SK-N-SH treated with all-trans-retinoic acid at 6 μM for 48 hours (cell line): ENCODE measurements around the gene STXBP1.

Source experiments
- ATAC-seq: fragments of 200-7000 bp; cut with Tn5 transposase; 3 replicates; pipeline ENCODE4 v1.9.1; 2020; ENCODE audit warnings: mild to moderate bottlenecking, moderate library complexity
- ARNTL ChIP-seq: fragments of 450-650 bp; formaldehyde crosslinking; IDR thresholded peaks from 2 replicates; pipeline ENCODE4 v1.5.0; 2020; ENCODE audit warnings: low read depth, mild to moderate bottlenecking, moderate library complexity, borderline replicate concordance
- BACH2 ChIP-seq: fragments of 250-450 bp; sonication (Bioruptor Pico); IDR thresholded peaks from 2 replicates; pipeline ENCODE4 v1.9.0; 2021; ENCODE audit warnings: mild to moderate bottlenecking, borderline replicate concordance
- CREB5 ChIP-seq: fragments of 250-450 bp; sonication (Bioruptor Pico); IDR thresholded peaks from 2 replicates; pipeline ENCODE4 v1.5.1; 2020; ENCODE audit warnings: low read depth, mild to moderate bottlenecking, moderate library complexity
- CSDC2 ChIP-seq: fragments of 250-450 bp; sonication (Bioruptor Pico); IDR thresholded peaks from 2 replicates; pipeline ENCODE4 v1.5.0; 2020; ENCODE audit warnings: mild to moderate bottlenecking, moderate library complexity
- CSRNP3 ChIP-seq: fragments of 250-450 bp; sonication (Bioruptor Pico); IDR thresholded peaks from 2 replicates; pipeline ENCODE4 v1.5.1; 2021; ENCODE audit warnings: mild to moderate bottlenecking, moderate library complexity
- ESRRG ChIP-seq: fragments of 250-450 bp; sonication (Bioruptor Pico); IDR thresholded peaks from 2 replicates; pipeline ENCODE4 v1.6.1; 2021; ENCODE audit warnings: mild to moderate bottlenecking
- GLIS3 ChIP-seq: fragments of 250-450 bp; sonication (Bioruptor Pico); IDR thresholded peaks from 2 replicates; pipeline ENCODE4 v1.5.0; 2020; ENCODE audit warnings: mild to moderate bottlenecking, moderate library complexity
- ISL1 ChIP-seq: fragments of 250-450 bp; sonication (Bioruptor Pico); IDR thresholded peaks from 2 replicates; pipeline ENCODE4 v2.1.2; 2022; ENCODE audit warnings: mild to moderate bottlenecking, moderate library complexity
- POU6F1 ChIP-seq: fragments of 250-450 bp; sonication (Bioruptor Pico); IDR thresholded peaks from 2 replicates; pipeline ENCODE4 v1.8.0; 2021; ENCODE audit warnings: low read depth, mild to moderate bottlenecking, moderate library complexity, borderline replicate concordance
- RARB ChIP-seq: fragments of 250-450 bp; sonication (Bioruptor Pico); IDR thresholded peaks from 2 replicates; pipeline ENCODE4 v1.8.0; 2021; ENCODE audit warnings: mild to moderate bottlenecking, moderate library complexity
- SNAI2 ChIP-seq: fragments of 250-450 bp; sonication (Bioruptor Pico); IDR thresholded peaks from 2 replicates; pipeline ENCODE4 v1.5.0; 2020; ENCODE audit warnings: mild to moderate bottlenecking, moderate library complexity
- TCF4 ChIP-seq: fragments of 250-450 bp; sonication (Bioruptor Pico); IDR thresholded peaks from 2 replicates; pipeline ENCODE4 v1.8.0; 2021; ENCODE audit warnings: mild to moderate bottlenecking, moderate library complexity, borderline replicate concordance
- TOX ChIP-seq: fragments of 250-450 bp; sonication (Bioruptor Pico); IDR thresholded peaks from 2 replicates; pipeline ENCODE4 v1.8.0; 2021; ENCODE audit warnings: mild to moderate bottlenecking, moderate library complexity, borderline replicate concordance
- TSHZ2 ChIP-seq: fragments of 250-450 bp; sonication (Bioruptor Pico); IDR thresholded peaks from 2 replicates; pipeline ENCODE4 v1.5.0; 2020; ENCODE audit warnings: mild to moderate bottlenecking, moderate library complexity
- ZC3H10 ChIP-seq: fragments of 250-450 bp; sonication (Bioruptor Pico); IDR thresholded peaks from 2 replicates; pipeline ENCODE4 v1.5.1; 2021; ENCODE audit warnings: mild to moderate bottlenecking, moderate library complexity
- ZFP30 ChIP-seq: fragments of 450-650 bp; formaldehyde crosslinking; IDR thresholded peaks from 2 replicates; pipeline ENCODE4 v1.5.0; 2022; ENCODE audit warnings: mild to moderate bottlenecking, moderate library complexity
- ZNF565 ChIP-seq: fragments of 450-650 bp; formaldehyde crosslinking; conservative IDR thresholded peaks from 2 replicates; pipeline ENCODE4 v1.5.0; 2020; ENCODE audit warnings: low read depth, mild to moderate bottlenecking, moderate library complexity
- ZNF70 ChIP-seq: fragments of 450-650 bp; formaldehyde crosslinking; IDR thresholded peaks from 2 replicates; pipeline ENCODE4 v1.5.0; 2020; ENCODE audit warnings: mild to moderate bottlenecking, moderate library complexity
- ZNF8 ChIP-seq: fragments of 450-650 bp; formaldehyde crosslinking; IDR thresholded peaks from 2 replicates; pipeline ENCODE4 v1.5.0; 2020; ENCODE audit warnings: mild to moderate bottlenecking, moderate library complexity

STXBP1 gene

GRCh38 chr9:127700594-127701255 is 88.6 kb downstream of the STXBP1 start:
- ATAC-seq: no peak
- TF ChIP-seq POU6F1 (no peak), BACH2 (no peak), TOX (CRISPR knock-in tag) (no peak), CSDC2 (CRISPR knock-in tag) (no peak), ZC3H10 (CRISPR knock-in tag) (no peak), ESRRG (CRISPR knock-in tag) (no peak), ZNF8 (no peak), TSHZ2 (CRISPR knock-in tag) (no peak), CSRNP3 (CRISPR knock-in tag) (no peak)

- no peak for ATAC-seq
- TF ChIP-seq SNAI2 (CRISPR knock-in tag): no peak
- no peak for TF ChIP-seq CREB5 (CRISPR knock-in tag)
- no peak for TF ChIP-seq ARNTL
- TF ChIP-seq GLIS3 (CRISPR knock-in tag): no peak
- TF ChIP-seq TSHZ2 (CRISPR knock-in tag): no peak
- no peak for TF ChIP-seq TOX (CRISPR knock-in tag)
These were observed 91.3 kb downstream of the STXBP1 start for GRCh38 chr9:127703289-127703946.

GRCh38 chr9:127705577-127706379 is 93.7 kb downstream of the STXBP1 start:
- ATAC-seq: no peak
- no peak for TF ChIP-seq RARB (CRISPR knock-in tag)
- TF ChIP-seq TOX (CRISPR knock-in tag): no peak
- no peak for TF ChIP-seq ESRRG (CRISPR knock-in tag)
- TF ChIP-seq SNAI2 (CRISPR knock-in tag): no peak
- no peak for TF ChIP-seq CREB5 (CRISPR knock-in tag)
- no peak for TF ChIP-seq ZNF70
- no peak for TF ChIP-seq ARNTL
- TF ChIP-seq TCF4 (CRISPR knock-in tag): no peak
- TF ChIP-seq ZFP30 (CRISPR knock-in tag): no peak
- no peak for TF ChIP-seq ISL1 (CRISPR knock-in tag)
- TF ChIP-seq ZC3H10 (CRISPR knock-in tag): no peak
- TF ChIP-seq CSDC2 (CRISPR knock-in tag): no peak
- no peak for TF ChIP-seq BACH2
- no peak for TF ChIP-seq ZNF565 (CRISPR knock-in tag)
- no peak for TF ChIP-seq GLIS3 (CRISPR knock-in tag)
